Mucosa of stomach (tissue), 1 donor: ENCODE data around the gene TMEM94.

Source experiments
- H3K27me3 ChIP-seq: one replicate; pipeline ENCODE4 v1.7.0; 2013; ENCODE audit warnings: mild to moderate bottlenecking, low read length; ENCODE audit not compliant: control insufficient read depth, insufficient read depth
- H3K36me3 ChIP-seq: one replicate; pipeline ENCODE4 v1.7.0; 2013; ENCODE audit warnings: low read length; ENCODE audit not compliant: control insufficient read depth, insufficient read depth
- H3K4me1 ChIP-seq: one replicate; pipeline ENCODE4 v1.7.0; 2013; ENCODE audit warnings: mild to moderate bottlenecking, low read length; ENCODE audit not compliant: control insufficient read depth, insufficient read depth
- H3K4me3 ChIP-seq: one replicate; pipeline ENCODE4 v1.7.0; 2013; ENCODE audit warnings: low read length
- H3K9ac ChIP-seq: one replicate; pipeline ENCODE4 v1.7.0; 2013; ENCODE audit warnings: mild to moderate bottlenecking, low read length, moderate library complexity
- H3K9me3 ChIP-seq: one replicate; pipeline ENCODE4 v1.7.0; 2013; ENCODE audit warnings: mild to moderate bottlenecking, low read length, moderate library complexity; ENCODE audit not compliant: control insufficient read depth
- donor health status: Pancreatic carcinoma.

TMEM94 gene

DNA sequence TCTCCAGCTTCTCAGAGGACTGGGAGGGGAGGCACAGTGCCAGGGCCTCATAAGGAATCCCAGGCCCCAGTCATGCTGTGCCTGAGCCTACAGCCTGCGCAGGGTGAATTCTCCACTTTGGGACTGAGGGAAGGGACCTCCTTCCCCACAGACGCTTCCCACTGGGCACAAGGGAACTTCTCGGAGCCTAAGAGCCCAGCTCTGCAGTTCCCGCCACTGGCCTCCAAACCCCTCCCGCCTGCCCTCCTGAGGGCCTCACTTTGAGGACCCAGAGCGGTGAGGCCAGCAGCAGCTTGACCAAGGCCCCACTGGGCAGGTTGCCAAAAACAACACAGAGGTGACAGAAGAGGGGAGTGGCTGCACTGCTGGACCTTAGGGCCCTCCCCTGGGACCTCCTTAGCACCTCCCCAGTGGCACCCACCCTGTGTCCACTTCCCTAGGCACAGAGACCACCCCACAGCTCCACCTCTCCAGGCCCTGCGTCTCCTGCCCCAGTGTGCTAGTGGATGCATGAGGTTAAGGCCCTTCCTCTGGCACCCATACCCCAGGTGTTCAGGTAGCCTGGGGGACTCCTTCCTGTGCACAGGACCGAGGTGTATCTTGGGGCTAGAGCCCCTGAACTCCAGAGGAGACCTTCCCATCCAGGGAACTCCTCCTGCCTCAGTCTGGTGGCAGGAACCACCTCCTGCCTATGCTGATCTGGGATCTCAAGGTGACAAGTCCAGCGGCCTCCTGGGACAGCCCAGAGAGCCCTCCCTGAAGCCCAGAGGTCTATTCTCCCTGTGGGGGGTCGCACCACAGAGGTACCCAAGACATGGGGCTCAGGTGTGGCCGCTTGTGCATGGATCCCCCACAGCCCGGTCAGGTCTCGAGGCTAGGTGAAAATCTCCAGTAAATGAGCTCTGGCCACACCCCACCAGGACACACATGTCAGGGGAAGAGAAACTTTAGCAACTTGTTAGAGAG lies 55.5 kb downstream of the TMEM94 start:
- peaks cover 9% of the 10 kb centered on the region for H3K36me3 ChIP-seq
- H3K9me3 ChIP-seq = no peaks in the 10 kb centered on the region
- H3K4me1 ChIP-seq = peaks cover 53% of the 10 kb centered on the region
- no peaks in the 10 kb centered on the region for H3K27me3 ChIP-seq
- peak overlapping the region; percentile 49 for H3K9ac ChIP-seq
- peak overlapping the region; percentile 1 for H3K4me3 ChIP-seq

DNA sequence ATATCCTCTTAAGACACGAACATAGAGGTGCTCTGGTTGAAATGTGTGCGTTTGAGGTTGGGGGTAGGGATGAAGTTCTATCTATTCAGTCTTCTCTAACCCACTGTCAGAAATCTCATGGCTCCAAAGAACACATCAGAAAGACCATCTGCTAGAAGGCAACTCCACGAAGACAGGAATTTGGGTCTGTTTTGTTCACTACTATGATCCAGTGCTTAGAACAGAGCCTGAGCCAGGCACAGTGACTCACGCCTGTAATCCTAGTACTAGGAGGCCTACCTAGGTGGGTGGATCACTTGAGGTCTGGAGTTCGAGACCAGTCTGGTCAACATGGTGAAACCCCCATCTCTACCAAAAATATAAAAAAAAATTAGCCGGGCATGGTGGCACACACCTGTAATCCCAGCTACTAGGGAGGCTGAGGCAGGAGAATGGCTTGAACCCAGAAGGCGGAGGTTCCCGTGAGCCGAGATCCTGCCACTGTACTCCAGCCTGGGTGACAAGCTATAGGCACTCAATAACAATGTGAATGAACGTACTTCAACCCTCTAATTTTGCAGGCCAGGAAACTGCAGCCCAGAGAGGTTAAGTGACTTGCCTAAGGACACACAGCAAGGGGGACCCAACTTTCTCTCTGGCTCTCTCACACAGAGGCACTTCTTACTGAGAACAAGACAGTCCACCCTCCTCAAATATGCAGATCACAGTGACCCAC lies 56.6 kb downstream of the TMEM94 start:
- Histone ChIP-seq H3K9me3 (no peaks in the 10 kb centered on the region), H3K9ac (peak overlapping the region; percentile 34), H3K4me3 (peak overlapping the region; percentile 6), H3K36me3 (peaks cover 8% of the 10 kb centered on the region), H3K27me3 (no peaks in the 10 kb centered on the region), H3K4me1 (peaks cover 64% of the 10 kb centered on the region)

DNA sequence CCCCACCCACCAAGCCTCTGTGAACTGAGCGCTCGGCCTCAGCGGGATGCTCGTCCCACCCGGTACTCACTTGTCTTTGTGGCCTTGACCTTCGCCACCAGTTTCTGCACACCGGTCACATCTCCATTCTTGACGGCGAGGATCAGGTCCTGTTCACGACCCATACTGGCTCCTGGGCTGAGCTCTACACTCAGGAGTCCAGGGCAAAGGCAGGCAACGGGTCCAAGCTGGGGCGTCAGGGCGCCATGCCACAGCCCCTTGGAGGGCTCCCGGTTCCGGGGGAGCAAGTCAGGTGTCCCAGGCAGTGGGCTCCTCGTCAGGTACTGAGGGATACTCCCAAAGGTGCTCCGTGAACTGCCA lies 57.2 kb downstream of the TMEM94 start:
- Histone ChIP-seq H3K9ac (peak overlapping the region; percentile 75), H3K4me1 (peaks cover 66% of the 10 kb centered on the region), H3K27me3 (no peaks in the 10 kb centered on the region), H3K9me3 (no peaks in the 10 kb centered on the region), H3K36me3 (peaks cover 3% of the 10 kb centered on the region), H3K4me3 (peak overlapping the region; percentile 6)

DNA sequence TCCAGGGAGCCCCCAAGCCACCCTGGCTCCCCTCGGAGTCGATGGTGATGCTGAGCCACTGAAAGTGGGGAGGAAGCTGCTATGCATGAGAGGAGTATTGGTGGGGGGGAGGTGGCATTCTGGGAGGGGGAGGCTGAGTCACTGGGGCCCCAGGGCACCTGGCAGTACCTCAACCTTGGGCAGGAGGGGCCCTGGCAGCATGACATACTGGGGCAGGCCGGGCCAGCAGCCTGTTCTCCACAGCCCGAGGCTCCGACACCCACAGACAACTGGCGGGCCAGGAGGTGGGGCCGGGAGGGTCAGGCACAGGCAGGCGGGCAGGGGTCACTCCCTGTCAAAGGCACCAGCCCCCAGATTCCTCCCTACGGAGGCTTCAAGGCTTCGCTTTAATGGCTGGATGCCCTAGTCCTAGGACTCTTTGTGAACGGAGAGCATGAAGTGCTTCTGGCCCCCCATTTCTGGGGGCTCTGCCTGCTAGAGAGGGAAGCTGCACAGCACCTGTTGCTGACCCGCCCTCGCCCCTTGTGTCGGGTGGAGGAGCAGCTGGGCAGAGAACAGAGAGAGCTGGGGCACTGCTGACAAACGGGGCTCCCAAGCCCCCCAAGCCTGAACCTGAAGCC lies 58.0 kb downstream of the TMEM94 start:
- Histone ChIP-seq H3K9ac (peak overlapping the region; percentile 75), H3K27me3 (no peaks in the 10 kb centered on the region), H3K9me3 (no peaks in the 10 kb centered on the region), H3K4me1 (peaks cover 60% of the 10 kb centered on the region), H3K36me3 (peaks cover 5% of the 10 kb centered on the region), H3K4me3 (peak overlapping the region; percentile 34)

DNA sequence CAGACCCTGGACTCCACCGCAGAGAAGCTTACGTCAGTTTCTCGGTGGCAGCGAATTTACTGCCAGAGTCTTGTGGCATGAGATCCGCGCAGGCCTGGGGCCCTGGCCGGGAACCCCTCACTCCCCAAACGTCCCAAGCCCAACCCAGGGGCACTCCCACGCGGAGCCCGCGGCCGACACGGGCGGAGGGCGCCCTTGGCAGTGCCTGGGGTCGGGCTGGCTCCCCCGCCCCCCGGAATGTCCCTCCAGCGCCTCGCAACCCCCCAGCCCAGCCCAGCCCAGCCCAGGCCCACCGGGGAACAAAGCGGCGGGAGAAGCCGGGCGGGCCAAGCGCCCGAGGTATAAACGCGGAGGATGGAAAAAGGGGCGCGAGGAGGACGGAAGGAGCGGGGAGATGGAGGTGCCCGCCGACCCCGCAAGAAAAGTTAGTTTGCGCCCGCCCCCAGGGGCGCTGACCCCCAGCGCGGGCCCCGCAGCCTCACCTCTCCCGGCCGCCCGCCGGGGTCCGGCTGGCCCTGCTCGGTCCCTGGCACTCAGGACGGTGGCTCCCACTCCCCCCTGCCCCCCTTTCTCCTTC lies 58.6 kb downstream of the TMEM94 start:
- H3K27me3 ChIP-seq = no peaks in the 10 kb centered on the region
- H3K4me3 ChIP-seq = peak overlapping the region; percentile 34
- no peaks in the 10 kb centered on the region for H3K9me3 ChIP-seq
- peak overlapping the region; percentile 75 for H3K9ac ChIP-seq
- H3K4me1 ChIP-seq = peaks cover 59% of the 10 kb centered on the region
- peaks cover 5% of the 10 kb centered on the region for H3K36me3 ChIP-seq

DNA sequence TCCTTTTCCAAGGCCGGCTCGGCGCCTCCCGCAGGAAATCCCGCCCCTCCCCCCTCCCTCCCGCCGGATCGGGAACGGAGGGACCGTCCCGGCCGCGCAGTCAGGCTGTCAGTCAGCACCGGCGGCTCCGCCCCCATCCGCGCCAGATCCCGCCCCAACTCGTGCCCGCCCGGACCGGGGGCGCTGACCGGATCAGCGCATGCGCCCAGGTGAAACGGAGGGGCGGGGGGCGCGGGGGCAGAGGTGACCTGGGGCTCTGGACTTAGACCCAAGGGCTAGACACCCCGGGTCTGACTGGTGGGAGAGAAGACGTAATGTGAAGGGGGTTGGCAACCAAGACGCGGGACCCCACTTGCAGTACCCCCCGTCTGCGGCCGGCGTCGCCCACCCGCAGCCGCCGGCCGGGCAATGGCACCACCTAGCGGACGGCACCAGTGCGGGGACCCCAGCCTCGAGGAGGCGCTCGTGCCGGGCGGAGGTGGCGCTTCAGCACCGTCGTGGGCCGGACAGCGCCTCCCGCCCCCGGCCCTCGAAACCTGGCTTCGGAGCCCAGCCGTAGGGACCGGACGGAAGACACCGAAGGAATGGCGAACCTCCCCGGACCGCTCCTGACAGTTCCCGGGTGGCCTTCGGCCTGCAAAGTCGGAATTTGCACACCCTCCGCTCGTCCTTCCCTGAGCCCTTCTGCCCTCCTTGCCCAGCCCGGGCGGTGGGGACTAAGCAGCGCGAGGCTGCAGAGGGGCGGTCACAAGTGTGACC lies 59.2 kb downstream of the TMEM94 start, which contains the start of gene CASKIN2:
TSS of gene CASKIN2 (minus strand) at position 42 of the 759 bp plus-strand sequence. CDS start 1,733 bp downstream, outside the sequence.
- H3K9ac ChIP-seq = peak within 1 kb of the TSS; percentile 75
- H3K4me1 ChIP-seq = peaks cover 52% of the 10 kb centered on the region
- peak within 1 kb of the TSS; percentile 80 for H3K4me3 ChIP-seq
- no peaks in the 10 kb centered on the region for H3K27me3 ChIP-seq
- peaks cover 5% of the 10 kb centered on the region for H3K36me3 ChIP-seq
- no peaks in the 10 kb centered on the region for H3K9me3 ChIP-seq

DNA sequence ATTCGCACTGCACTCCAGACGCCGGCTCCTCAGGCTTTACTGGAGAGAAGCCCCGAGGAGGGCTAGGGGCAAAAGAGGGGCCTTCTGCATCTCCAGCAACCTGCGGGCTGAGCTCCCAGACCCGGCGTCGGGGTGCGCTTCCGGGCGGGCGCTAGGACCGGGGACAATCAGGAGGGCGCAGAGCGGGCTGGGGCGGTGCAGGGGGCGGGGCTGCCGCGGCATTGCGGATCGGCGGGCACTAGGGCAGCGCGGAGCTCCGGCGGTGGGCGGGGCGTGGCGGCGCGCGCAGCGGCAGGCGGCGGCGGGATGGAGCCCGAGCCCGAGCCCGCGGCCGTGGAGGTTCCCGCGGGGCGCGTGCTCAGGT lies 59.8 kb downstream of the TMEM94 start, which contains the start of gene TSEN54:
TSS of gene TSEN54 (plus strand) at position 274 of the 364 bp plus-strand sequence. CDS start at position 307, 33 bp downstream.
- H3K27me3 ChIP-seq = no peaks in the 10 kb centered on the region
- peaks cover 5% of the 10 kb centered on the region for H3K36me3 ChIP-seq
- H3K4me3 ChIP-seq = peak within 1 kb of the TSS; percentile 80
- H3K4me1 ChIP-seq = peaks cover 48% of the 10 kb centered on the region
- H3K9me3 ChIP-seq = no peaks in the 10 kb centered on the region
- H3K9ac ChIP-seq = peak within 1 kb of the TSS; percentile 75

DNA sequence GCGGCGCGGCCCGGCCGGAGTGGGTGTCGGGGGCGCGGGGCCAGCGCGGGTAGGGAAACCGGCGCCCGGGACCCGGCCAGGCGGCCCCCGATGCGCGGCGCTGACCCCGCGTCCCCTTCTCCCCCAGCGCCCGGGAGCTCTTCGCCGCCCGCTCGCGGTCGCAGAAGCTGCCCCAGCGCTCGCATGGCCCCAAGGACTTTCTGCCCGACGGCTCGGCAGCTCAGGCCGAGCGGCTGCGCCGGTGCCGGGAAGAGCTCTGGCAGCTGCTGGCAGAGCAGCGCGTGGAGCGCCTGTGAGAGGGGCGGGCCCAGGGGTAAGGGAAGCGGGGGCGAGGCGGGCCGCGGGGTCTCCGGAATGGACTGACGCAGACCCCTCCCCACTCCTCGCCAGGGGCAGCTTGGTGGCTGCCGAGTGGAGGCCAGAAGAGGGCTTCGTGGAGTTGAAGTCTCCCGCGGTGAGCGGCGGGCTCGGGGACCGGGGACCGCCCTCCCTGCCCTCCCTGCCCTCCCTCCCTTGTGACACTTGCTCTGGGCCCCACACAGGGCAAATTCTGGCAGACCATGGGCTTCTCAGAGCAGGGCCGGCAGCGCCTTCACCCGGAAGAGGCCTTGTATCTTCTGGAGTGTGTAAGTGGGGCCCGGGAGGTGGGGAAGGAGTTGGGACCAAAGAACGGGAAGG lies 60.3 kb downstream of the TMEM94 start:
- Histone ChIP-seq H3K36me3 (peaks cover 5% of the 10 kb centered on the region), H3K4me3 (peak overlapping the region; percentile 23), H3K9me3 (no peaks in the 10 kb centered on the region), H3K9ac (peak overlapping the region; percentile 60), H3K27me3 (no peaks in the 10 kb centered on the region), H3K4me1 (peaks cover 43% of the 10 kb centered on the region)

DNA sequence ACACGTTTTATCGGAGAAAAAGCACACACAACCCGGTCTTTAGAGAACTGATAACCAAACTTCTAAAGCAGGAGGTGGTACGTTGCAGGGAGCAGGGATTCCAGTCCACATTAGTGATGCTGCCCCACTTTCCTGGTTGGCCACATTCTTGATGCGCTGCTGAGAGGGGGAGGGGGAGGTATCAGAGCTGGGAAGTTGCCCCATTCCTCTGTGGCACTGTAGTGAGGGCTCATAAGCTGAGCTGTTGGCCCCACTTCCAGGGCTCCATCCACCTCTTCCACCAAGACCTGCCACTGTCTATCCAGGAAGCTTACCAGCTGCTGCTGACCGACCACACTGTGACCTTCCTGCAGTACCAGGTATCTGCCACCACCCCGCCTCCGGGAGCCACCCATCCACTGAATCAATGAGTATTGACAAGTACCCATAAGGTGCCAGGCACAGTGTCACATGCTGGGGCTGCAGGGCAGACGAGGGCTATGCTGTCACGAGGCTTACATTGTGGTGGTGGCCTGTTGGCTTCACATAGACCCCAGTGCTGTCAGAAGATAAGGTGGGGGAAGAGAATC lies 60.9 kb downstream of the TMEM94 start:
- H3K4me3 ChIP-seq = peak overlapping the region; percentile 23
- no peaks in the 10 kb centered on the region for H3K27me3 ChIP-seq
- peaks cover 37% of the 10 kb centered on the region for H3K4me1 ChIP-seq
- H3K9ac ChIP-seq = peak overlapping the region; percentile 60
- no peaks in the 10 kb centered on the region for H3K9me3 ChIP-seq
- peaks cover 5% of the 10 kb centered on the region for H3K36me3 ChIP-seq

DNA sequence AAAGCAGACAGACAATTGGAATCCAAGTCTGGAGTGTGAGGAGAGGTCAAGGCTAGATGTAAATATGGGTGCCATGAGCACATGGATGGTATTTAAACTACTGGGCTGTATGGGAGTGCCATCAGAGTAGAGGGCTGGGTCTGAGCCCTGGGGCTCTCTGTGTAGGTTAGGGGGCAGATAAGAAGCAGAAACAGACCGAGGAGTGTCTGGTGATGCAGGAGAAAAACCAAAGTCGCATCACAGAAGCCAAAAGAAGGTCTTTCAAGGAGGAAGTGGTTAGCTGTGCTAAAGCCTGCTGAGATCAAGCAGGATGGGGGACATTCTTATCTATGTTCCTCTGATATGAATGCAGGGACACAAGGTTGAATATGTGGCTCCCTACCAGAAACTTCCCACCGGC lies 61.8 kb downstream of the TMEM94 start:
- no peak overlapping the region for H3K4me3 ChIP-seq
- H3K4me1 ChIP-seq = peaks cover 28% of the 10 kb centered on the region
- no peaks in the 10 kb centered on the region for H3K9me3 ChIP-seq
- no peak overlapping the region for H3K9ac ChIP-seq
- H3K36me3 ChIP-seq = peaks cover 5% of the 10 kb centered on the region
- H3K27me3 ChIP-seq = no peaks in the 10 kb centered on the region
